ENCODE measurements around the gene HIVEP2.

DNA sequence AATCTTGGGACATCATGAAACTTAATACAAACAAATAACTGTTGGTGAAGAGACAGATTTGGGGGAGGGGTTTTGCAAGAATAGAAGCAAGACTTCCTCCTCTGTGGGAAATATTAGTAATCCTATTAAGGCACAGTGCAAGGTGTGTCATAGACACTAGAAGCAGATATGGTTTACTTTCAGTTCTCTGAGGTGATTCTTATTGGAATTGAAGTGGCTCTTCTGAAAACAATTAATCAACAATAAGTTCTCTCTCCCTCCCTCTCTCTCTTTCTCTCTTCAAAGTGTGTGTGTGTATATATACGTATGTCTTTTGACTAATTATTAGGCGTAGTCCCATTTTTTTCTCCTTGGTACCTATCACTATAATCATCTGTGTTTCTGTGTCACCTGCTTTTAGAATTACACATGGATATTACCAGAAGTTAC lies 99.8 kb downstream of the HIVEP2 start:
- TF ChIP-seq, protein P1, sequence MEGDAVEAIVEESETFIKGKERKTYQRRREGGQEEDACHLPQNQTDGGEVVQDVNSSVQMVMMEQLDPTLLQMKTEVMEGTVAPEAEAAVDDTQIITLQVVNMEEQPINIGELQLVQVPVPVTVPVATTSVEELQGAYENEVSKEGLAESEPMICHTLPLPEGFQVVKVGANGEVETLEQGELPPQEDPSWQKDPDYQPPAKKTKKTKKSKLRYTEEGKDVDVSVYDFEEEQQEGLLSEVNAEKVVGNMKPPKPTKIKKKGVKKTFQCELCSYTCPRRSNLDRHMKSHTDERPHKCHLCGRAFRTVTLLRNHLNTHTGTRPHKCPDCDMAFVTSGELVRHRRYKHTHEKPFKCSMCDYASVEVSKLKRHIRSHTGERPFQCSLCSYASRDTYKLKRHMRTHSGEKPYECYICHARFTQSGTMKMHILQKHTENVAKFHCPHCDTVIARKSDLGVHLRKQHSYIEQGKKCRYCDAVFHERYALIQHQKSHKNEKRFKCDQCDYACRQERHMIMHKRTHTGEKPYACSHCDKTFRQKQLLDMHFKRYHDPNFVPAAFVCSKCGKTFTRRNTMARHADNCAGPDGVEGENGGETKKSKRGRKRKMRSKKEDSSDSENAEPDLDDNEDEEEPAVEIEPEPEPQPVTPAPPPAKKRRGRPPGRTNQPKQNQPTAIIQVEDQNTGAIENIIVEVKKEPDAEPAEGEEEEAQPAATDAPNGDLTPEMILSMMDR (IDR thresholded peaks at IDR 0.05): no peak
- no peak for TF ChIP-seq POLR2A (IDR thresholded peaks at IDR 0.05)
